NB4 (cell line): ENCODE measurements around the gene WNT7B.

Experiments
- DNase-seq: peaks from one replicate; pipeline ENCODE4 v3.0.0; 2010; ENCODE audit warnings: low read depth
- H3K4me3 ChIP-seq: one replicate; pipeline ENCODE4 v1.5.1; 2011; ENCODE audit warnings: mild to moderate bottlenecking, low read depth, low read length, moderate library complexity
- MYC ChIP-seq: IDR thresholded peaks from 2 replicates; pipeline ENCODE4 v1.6.1; 2011; ENCODE audit warnings: low read depth, low read length
- POLR2A ChIP-seq: IDR thresholded peaks from 2 replicates; pipeline ENCODE4 v1.6.1; 2011; ENCODE audit warnings: mild to moderate bottlenecking; ENCODE audit not compliant: insufficient read length; ENCODE audit errors: extremely low read depth
- TF ChIP-seq, protein P1 (sequence below): IDR thresholded peaks from 2 replicates; pipeline ENCODE4 v1.6.1; 2011; ENCODE audit warnings: low read depth, low read length
- TF ChIP-seq, protein P2 (sequence below): IDR thresholded peaks from one replicate; pipeline ENCODE4 v1.5.1; 2012; ENCODE audit warnings: low read depth, low read length

WNT7B gene

DNA sequence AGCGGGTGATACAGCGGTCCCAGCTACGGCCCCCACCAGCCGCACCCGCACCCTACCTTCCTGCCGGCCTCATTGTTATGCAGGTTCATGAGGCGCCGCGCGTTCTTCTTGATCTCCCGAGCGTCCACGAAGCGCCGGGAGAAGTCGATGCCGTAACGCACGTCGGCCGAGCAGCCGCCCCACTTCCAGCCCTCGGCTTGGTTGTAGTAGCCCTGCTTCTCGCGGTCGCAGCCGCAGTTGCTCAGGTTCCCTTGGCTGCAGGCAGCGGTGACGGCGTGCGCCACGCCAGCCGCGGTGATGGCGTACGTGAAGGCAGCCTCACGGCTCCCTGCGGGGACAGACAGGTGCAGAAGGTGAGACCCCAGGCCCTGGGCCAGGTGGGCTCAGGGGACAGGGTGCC lies 45.9 kb downstream of the WNT7B start:
- DNase-seq = no peak
- TF ChIP-seq, protein P1, sequence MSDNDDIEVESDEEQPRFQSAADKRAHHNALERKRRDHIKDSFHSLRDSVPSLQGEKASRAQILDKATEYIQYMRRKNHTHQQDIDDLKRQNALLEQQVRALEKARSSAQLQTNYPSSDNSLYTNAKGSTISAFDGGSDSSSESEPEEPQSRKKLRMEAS = no peak
- no peak for TF ChIP-seq POLR2A
- no peak for TF ChIP-seq MYC
- TF ChIP-seq, protein P2, sequence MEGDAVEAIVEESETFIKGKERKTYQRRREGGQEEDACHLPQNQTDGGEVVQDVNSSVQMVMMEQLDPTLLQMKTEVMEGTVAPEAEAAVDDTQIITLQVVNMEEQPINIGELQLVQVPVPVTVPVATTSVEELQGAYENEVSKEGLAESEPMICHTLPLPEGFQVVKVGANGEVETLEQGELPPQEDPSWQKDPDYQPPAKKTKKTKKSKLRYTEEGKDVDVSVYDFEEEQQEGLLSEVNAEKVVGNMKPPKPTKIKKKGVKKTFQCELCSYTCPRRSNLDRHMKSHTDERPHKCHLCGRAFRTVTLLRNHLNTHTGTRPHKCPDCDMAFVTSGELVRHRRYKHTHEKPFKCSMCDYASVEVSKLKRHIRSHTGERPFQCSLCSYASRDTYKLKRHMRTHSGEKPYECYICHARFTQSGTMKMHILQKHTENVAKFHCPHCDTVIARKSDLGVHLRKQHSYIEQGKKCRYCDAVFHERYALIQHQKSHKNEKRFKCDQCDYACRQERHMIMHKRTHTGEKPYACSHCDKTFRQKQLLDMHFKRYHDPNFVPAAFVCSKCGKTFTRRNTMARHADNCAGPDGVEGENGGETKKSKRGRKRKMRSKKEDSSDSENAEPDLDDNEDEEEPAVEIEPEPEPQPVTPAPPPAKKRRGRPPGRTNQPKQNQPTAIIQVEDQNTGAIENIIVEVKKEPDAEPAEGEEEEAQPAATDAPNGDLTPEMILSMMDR = no peak
- no peak overlapping the region for H3K4me3 ChIP-seq

DNA sequence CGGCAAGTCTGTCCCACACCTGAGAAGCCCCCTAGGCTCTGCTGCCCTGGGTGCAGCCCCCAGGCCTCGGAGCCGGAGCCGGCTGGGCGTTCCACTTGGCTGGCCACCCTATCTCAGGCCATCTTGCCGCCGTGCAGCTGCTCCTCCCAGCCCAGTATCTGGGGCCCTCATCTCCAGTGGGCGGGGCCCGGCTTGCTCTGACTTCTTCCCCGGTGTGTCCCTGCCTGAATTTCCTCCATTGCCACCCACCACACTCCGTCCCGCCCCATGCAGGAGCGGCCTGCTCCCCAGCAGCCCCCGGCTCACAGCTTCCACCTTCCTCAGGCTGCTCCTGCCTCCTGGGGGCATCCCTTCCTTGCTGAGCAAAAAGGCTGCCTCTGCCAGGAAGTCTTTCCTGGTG lies 46.6 kb downstream of the WNT7B start:
- no peak for DNase-seq
- TF ChIP-seq MYC = no peak
- TF ChIP-seq POLR2A = no peak
- TF ChIP-seq, protein P1 = no peak
- TF ChIP-seq, protein P2 = no peak
- no peak overlapping the region for H3K4me3 ChIP-seq

DNA sequence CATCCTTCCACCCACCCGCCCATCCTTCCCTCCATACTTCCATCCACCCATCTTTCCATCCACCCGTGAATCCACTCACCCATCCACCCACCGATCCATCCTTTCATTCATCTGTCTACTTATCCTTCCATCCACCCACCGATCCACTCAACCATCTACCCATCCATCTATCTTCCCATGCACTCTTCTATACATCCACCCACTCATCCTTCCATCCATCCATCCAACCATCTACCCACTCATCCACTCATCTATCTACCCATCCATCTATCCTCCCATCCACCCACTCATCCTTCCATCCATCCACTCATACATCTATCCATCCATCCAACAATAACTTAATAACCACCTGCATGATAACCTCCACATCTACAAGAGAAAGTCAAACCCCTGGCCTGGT lies 47.3 kb downstream of the WNT7B start:
- TF ChIP-seq, protein P1 = no peak
- TF ChIP-seq, protein P2 = no peak
- TF ChIP-seq MYC (no peak), POLR2A (no peak)
- DNase-seq = no peak
- H3K4me3 ChIP-seq = no peak overlapping the region

DNA sequence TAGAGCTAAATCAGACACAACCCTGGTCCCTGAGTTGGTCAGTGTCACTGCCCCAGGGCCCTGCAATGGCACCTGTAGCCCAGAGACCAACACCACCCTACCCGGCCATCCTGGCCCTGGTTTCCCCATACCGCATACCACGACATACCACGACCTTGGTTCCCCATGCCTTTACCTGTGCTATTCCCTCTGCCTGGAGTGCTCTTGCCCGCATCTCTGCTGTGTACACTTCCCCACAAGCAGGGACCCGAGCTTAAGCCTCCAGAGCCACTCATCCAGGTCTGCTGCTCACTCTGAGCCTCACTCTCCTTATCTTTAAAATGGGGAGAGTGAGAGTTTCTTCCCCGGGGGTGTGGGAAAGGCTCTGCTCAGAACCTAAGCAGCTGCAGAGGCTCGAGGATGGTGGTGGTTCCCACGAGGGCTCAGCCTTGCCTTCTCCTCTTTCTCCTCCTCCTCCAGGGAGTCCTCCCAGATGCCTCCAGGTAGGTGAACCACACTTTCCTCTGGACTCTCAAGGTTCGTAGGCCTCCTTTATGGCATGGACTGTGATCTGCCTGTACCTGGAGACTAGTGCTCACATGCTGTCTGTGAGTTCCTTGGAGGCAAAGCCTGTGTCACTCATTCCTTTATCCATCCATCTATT lies 48.1 kb downstream of the WNT7B start:
- no peak for DNase-seq
- TF ChIP-seq MYC (no peak), POLR2A (no peak)
- TF ChIP-seq, protein P1 = no peak
- TF ChIP-seq, protein P2 = no peak
- no peak overlapping the region for H3K4me3 ChIP-seq

DNA sequence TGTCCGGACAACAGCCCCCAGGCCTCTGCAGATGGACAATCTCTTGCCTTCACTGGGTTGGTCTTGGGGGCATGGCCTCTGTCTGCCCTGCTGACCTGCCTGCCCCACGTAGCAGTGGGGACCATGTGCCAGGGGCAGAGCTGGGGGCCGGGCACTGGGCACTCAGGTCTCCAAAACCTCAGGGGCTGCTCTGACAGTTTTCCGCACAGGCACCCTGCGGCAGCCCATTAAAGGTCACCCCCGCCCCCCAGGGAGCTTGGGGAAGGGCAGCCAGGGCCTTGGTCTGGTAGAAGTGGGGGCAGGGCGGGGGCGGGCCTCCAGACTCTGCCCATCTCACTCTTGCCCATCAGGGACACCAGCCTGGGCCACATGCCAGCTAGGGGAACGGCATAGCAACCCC lies 49.9 kb downstream of the WNT7B start:
- no peak overlapping the region for H3K4me3 ChIP-seq
- no peak for DNase-seq
- TF ChIP-seq, protein P2 = no peak
- no peak for TF ChIP-seq POLR2A
- no peak for TF ChIP-seq MYC

DNA sequence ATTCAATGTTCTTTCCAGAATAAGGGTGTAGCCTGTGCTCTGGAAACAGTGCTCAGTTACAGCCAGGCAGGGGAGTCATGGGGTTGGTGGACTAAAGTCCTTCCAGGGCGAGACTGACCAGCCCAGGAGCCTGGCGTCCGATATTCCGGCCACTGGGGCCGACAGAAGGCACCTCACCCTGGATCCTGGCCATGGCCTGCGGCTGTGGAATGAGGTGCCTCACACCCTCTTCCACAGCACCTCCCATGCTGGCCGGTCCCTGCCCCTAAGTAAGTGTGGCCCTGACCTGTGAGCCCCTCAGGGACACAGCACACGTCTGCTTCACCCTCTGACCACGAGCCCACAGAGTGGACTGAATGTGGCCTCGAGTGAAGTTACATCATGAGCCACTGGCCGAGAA lies 50.5 kb downstream of the WNT7B start:
- TF ChIP-seq MYC (no peak), POLR2A (no peak)
- TF ChIP-seq, protein P2 = no peak
- TF ChIP-seq, protein P1 = no peak
- no peak overlapping the region for H3K4me3 ChIP-seq
- no peak for DNase-seq
